Activated CD8-positive, alpha-beta memory T cell treated with anti-CD3 and anti-CD28 coated beads, Interleukin-2, amount 50 U/mL, for 1 hour (primary cell): ENCODE results near the gene KRTAP10-6.
"Not testable (repeated sequence)": the region's sequence is repeated elsewhere in the genome, so short reads cannot be mapped to it uniquely, and the experiment has no call there.

Source experiments
- DNase-seq: peaks from one replicate; pipeline ENCODE4 v3.0.0-alpha.2; 2020; ENCODE audit errors: extremely low read depth

The KRTAP10-6 gene

GRCh38 chr21:44578371-44579055 is 13.8 kb downstream of the KRTAP10-6 start:
- no peak for DNase-seq

GRCh38 chr21:44576025-44576420 is 16.3 kb downstream of the KRTAP10-6 start:
- DNase-seq = no peak

- DNase-seq = no peak
These were observed 16.8 kb downstream of the KRTAP10-6 start for GRCh38 chr21:44575307-44576024.

GRCh38 chr21:44574457-44575306 is 17.6 kb downstream of the KRTAP10-6 start:
- DNase-seq = no peak

- DNase-seq = not testable (repeated sequence)
These were observed 18.5 kb downstream of the KRTAP10-6 start, which contains the start of gene KRTAP10-4 for GRCh38 chr21:44573630-44574456. Gene KRTAP10-4 (plus strand): TSS chr21:44573729. CDS start chr21:44573759, 30 bp downstream.

GRCh38 chr21:44572959-44573583 is 19.2 kb downstream of the KRTAP10-6 start:
- no peak for DNase-seq

GRCh38 chr21:44571844-44572782 is 20.2 kb downstream of the KRTAP10-6 start:
- no peak for DNase-seq

GRCh38 chr21:44571296-44571695 is 21.0 kb downstream of the KRTAP10-6 start:
- no peak for DNase-seq

GRCh38 chr21:44569861-44570517 is 22.3 kb downstream of the KRTAP10-6 start:
- DNase-seq = no peak

- no peak for DNase-seq
These were observed 23.4 kb downstream of the KRTAP10-6 start for GRCh38 chr21:44568667-44569556.

GRCh38 chr21:44568261-44568660 is 24.0 kb downstream of the KRTAP10-6 start:
- DNase-seq = no peak

GRCh38 chr21:44567481-44568171 is 24.7 kb downstream of the KRTAP10-6 start:
- DNase-seq = no peak

- DNase-seq = no peak
These were observed 25.9 kb downstream of the KRTAP10-6 start for GRCh38 chr21:44566403-44566802.

- DNase-seq = no peak
These were observed 27.3 kb downstream of the KRTAP10-6 start for GRCh38 chr21:44564886-44565598.

- no peak for DNase-seq
These were observed 28.2 kb downstream of the KRTAP10-6 start for GRCh38 chr21:44564099-44564498.

GRCh38 chr21:44558695-44559094 is 33.6 kb downstream of the KRTAP10-6 start, which contains the start of gene KRTAP10-3:
Gene KRTAP10-3 (minus strand): TSS chr21:44558795. CDS start chr21:44558715, 80 bp downstream.
- no peak for DNase-seq

- not testable (repeated sequence) for DNase-seq
These were observed 34.0 kb downstream of the KRTAP10-6 start for GRCh38 chr21:44558329-44558675.
